Measurements from ENCODE around the gene RSPRY1. TPM values are rescaled to one million over a fixed set of nuclear protein-coding genes. Genes with fewer than 3 reads are reported as not detected.

Gene RSPRY1
- total RNA-seq, 1 donor from 2014 or later = 13.4 TPM

DNA sequence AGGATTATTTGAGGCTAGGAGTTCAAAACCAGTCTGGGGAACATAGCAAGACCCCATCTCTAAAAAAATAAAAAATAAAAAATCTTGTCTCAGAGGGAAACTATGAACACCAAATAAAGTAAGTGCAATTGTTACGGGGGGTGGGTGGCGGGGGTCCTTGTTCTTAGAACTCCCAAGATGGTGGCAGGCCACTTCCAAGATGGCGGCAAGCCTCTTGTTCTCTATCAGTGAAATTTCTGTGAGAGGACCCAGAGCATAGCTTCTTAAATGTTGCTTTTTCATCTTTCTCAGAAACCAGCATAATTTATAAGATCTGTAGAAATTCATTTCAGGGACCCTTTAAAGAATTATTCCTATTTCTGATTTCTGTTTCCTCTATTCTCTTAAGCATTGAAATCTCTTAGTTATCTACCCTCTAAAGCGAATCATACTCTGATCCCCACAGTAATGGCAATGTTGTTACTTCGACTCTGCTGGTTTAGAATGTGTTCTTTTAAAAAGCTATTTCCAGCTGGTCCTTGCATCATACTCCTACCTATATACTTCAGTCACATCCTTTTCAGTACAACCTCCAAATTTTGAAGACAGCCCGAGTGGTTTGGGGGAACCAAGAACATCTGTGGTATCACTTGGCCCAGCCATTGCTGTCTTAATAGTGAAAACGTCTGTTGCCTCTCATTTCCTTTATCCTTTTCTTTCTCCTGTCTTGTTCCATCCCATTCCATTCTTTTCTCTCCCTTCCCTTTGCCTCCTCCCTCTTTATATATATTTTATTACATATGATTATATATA, 16.2 kb downstream of the RSPRY1 start:
- DNase-seq (no peak), ATAC-seq (ENCODE audit: poor library complexity) (no peak)
- intact Hi-C loops (cut with DNase I) = no loop called here

- DNase-seq (no peak), ATAC-seq (ENCODE audit: poor library complexity) (no peak)
- intact Hi-C loops (cut with DNase I) = no loop called here
These were observed 17.3 kb downstream of the RSPRY1 start for GRCh38 chr16:57203451-57203850.

DNA sequence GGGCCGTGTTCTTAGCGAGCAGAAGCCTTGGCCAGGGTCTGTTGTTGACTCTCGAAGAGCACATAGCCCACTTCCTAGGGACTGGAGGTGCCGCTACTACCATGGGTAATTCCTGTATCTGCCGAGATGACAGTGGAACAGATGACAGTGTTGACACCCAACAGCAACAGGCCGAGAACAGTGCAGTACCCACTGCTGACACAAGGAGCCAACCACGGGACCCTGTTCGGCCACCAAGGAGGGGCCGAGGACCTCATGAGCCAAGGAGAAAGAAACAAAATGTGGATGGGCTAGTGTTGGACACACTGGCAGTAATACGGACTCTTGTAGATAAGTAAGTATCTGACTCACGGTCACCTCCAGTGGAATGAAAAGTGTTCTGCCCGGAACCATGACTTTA, 18.5 kb downstream of the RSPRY1 start:
- intact Hi-C loops (cut with DNase I) = no loop called here
- ATAC-seq (ENCODE audit: poor library complexity) (no peak), DNase-seq (no peak)

DNA sequence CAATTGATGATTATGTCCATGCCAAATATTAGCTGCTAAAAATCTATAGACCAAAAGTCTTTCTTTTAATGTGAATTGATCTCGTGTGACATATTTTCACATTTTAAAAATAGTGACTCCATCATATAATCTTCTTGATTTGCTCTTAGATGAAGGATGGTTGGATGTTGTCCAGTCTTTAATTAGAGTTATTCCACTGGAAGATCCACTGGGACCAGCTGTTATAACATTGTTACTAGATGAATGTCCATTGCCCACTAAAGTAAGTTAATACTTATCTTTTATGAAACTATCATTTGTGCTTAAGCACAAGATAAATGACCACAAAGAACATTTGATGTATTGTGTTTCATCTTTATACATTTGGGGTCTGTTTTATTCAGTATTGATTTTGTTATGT, 22.8 kb downstream of the RSPRY1 start:
- ATAC-seq (ENCODE audit: poor library complexity) (no peak), DNase-seq (no peak)
- intact Hi-C loops (cut with DNase I) = no loop called here

GRCh38 chr16:57209780-57210179, 23.7 kb downstream of the RSPRY1 start:
- ATAC-seq (ENCODE audit: poor library complexity) (no peak), DNase-seq (no peak)
- intact Hi-C loops (cut with DNase I) = no loop called here

- DNase-seq (no peak), ATAC-seq (ENCODE audit: poor library complexity) (no peak)
- intact Hi-C loops (cut with DNase I) = no loop called here
These were observed 27.3 kb downstream of the RSPRY1 start for GRCh38 chr16:57213462-57213861.

GRCh38 chr16:57216968-57217367, 30.8 kb downstream of the RSPRY1 start:
- intact Hi-C loops (cut with DNase I) = no loop called here
- ATAC-seq (ENCODE audit: poor library complexity) (no peak), DNase-seq (no peak)

GRCh38 chr16:57223057-57223456, 36.9 kb downstream of the RSPRY1 start:
- ATAC-seq (ENCODE audit: poor library complexity) (no peak), DNase-seq (no peak)
- intact Hi-C loops (cut with DNase I) = no loop called here

GRCh38 chr16:57224651-57225335, 38.7 kb downstream of the RSPRY1 start:
- ATAC-seq (ENCODE audit: poor library complexity) (no peak), DNase-seq (no peak)
- intact Hi-C loops (cut with DNase I) = no loop called here

- DNase-seq (no peak), ATAC-seq (ENCODE audit: poor library complexity) (no peak)
- intact Hi-C loops (cut with DNase I) = no loop called here
These were observed 39.8 kb downstream of the RSPRY1 start for GRCh38 chr16:57225978-57226377.

DNA sequence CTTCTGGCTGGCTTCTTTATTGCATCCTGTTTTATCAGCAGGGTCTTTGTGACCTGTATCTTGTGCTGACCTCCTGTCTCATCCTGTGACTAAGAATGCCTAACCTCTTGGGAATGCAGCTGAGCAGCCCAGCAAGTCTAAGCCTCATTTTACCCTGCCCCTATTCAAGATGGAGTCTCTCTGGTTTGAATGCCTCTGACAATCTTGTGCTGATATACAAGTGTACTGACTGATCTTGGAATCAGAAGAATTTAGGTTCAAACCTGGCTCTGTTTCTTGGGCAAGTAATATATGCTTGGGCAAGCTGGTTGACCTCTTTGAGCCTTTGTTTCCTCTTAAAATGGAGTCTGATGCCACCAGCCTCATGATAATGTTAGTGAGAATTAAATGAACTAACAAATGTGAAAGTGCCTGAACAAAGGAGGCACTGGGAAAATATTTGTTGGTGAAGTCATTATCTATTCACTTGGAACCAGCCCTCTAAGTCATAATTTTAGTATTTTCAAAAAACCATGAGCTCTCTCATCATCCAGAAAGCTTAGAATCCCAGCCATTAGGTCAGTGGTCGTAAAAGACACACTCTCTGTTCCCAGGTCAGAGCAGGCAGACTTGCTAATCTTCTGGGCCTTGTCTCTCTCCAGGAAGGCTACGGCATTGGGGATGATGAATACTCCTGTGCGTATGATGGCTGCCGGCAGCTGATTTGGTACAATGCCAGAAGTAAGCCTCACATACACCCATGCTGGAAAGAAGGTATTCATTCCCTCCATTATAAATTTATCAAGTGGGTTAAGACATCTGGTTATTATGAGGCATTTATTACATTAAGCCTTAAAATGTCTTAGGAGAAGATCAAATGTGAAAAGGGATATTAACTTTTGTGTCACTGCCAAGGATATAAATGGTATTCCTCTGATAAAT, 40.8 kb downstream of the RSPRY1 start:
- no peak for ATAC-seq (ENCODE audit: poor library complexity)

GRCh38 chr16:57229079-57229478, 43.0 kb downstream of the RSPRY1 start:
- intact Hi-C loops (cut with DNase I) = no loop called here
- ATAC-seq (ENCODE audit: poor library complexity) (no peak), DNase-seq (no peak)

More for the DNA sequence above, 40.8 kb downstream of the RSPRY1 start:
- DNase-seq = no peak
- intact Hi-C loops (cut with DNase I) = no loop called here

- ATAC-seq (ENCODE audit: poor library complexity) (no peak), DNase-seq (no peak)
- intact Hi-C loops (cut with DNase I) = no loop called here
These were observed 45.8 kb downstream of the RSPRY1 start for GRCh38 chr16:57231821-57232350.

- no peak for DNase-seq
- intact Hi-C loops (cut with DNase I) = no loop called here
- ATAC-seq (ENCODE audit: poor library complexity) = peak; percentile 91
These were observed 48.0 kb downstream of the RSPRY1 start for GRCh38 chr16:57233944-57234706.

DNA sequence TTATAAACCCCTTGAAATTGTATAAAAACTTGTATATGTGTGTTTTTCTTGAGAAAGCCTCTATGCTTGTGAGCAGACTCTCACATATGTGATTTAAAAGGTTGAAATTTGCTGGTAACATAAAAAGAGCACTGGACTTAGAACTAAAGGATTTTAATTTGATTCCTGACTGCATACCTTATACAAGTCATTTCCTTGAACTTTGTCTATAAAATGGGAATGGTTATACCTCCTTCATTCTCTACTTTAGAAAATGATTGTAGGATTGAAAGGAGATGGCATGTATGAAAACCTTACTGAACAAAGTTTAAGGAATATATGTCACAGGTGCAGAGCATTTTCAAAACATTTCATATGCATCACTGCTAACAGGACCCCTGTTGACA, 48.6 kb downstream of the RSPRY1 start:
- DNase-seq = no peak
- no peak for ATAC-seq (ENCODE audit: poor library complexity)
- intact Hi-C loops (cut with DNase I) = no loop called here

GRCh38 chr16:57235128-57236021, 49.2 kb downstream of the RSPRY1 start:
- no peak for DNase-seq
- intact Hi-C loops (cut with DNase I) = no loop called here
- ATAC-seq (ENCODE audit: poor library complexity) = peak; percentile 59

DNA sequence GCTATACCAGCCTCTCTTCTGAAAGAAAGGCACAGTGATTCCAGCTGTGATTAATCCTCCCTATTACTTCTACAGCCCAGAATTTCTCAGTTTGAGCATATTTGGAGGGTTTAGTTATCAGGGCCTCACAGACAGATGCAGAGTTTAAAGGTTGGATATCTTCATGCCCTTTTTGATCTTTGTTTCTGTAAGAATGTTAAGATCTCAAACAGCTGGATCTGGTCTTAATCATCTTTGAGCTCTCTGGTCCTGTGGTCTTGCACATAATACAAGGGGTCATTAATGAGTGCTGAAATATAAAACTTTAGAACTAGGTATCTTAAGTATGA, 49.9 kb downstream of the RSPRY1 start:
- no peak for DNase-seq
- intact Hi-C loops (cut with DNase I) = no loop called here
- ATAC-seq (ENCODE audit: poor library complexity) = no peak

GRCh38 chr16:57238682-57239081, 52.6 kb downstream of the RSPRY1 start:
- DNase-seq (no peak), ATAC-seq (ENCODE audit: poor library complexity) (no peak)
- intact Hi-C loops (cut with DNase I) = no loop called here

Data from Right ventricle myocardium superior (tissue), 1 donor.